Measurements from ENCODE around the gene BIRC5. TPM values are rescaled to one million over a fixed set of nuclear protein-coding genes. Genes with fewer than 3 reads are reported as not detected.

The BIRC5 gene
- total and polyA plus RNA-seq, 7 experiments from 2014 or later: 49.0 TPM; not detected in 6

- intact Hi-C loops (cut with micrococcal nuclease): no loop called here
- H3K36me3 Mint-ChIP-seq: no peaks in the 10 kb centered on the region
- no peaks in the 10 kb centered on the region for H3K36me3 ChIP-seq (ENCODE audit: control insufficient read depth in 2 of 3, insufficient read depth in 3 of 3, low read length in 3 of 3)
- DNase-seq: no peak
- peaks cover 0 to 6% of the 10 kb centered on the region in 2 donors for H3K4me1 ChIP-seq (ENCODE audit: control insufficient read depth in 2 of 2, insufficient read depth in 2 of 2, low read length in 2 of 2)
- no peak overlapping the region for H3K4me3 ChIP-seq (ENCODE audit: low read length)
- H3K4me1 Mint-ChIP-seq: peaks cover 0 to 13% (median 6%) of the 10 kb centered on the region in 7 donors
- H3K27me3 ChIP-seq (ENCODE audit: control insufficient read depth in 2 of 2, insufficient read depth in 2 of 2, low read length in 2 of 2): peaks cover 0 to 8% of the 10 kb centered on the region in 2 donors
- H3K27ac Mint-ChIP-seq: no peak overlapping the region
- CTCF ChIA-PET: no interaction called here
- H3K9me3 ChIP-seq (ENCODE audit: control insufficient read depth in 2 of 3, low read length in 3 of 3): no peaks in the 10 kb centered on the region
- H3K4me3 Mint-ChIP-seq: no peak overlapping the region
- POLR2A ChIA-PET: interaction anchor here (0.7 kb wide), 1 partner anchor 14 kb away, joined by 3 read pairs; no protein-coding TSS in a partner anchor
- H3K27ac ChIP-seq (ENCODE audit: low read depth, low read length): no peak overlapping the region
- no peak for ATAC-seq
- H3K27me3 Mint-ChIP-seq: peaks cover 6 to 17% (median 10%) of the 10 kb centered on the region in 5 donors
- H3K9me3 Mint-ChIP-seq: peaks cover 0 to 1% (median 0%) of the 10 kb centered on the region in 11 donors
Measured at GRCh38 chr17:78236362-78237127, 22.5 kb downstream of the BIRC5 start.

- H3K4me1 ChIP-seq (ENCODE audit: control insufficient read depth in 2 of 2, insufficient read depth in 2 of 2, low read length in 2 of 2): peaks cover 0 to under 1% of the 10 kb centered on the region in 2 donors
- H3K9me3 Mint-ChIP-seq: peaks cover 0 to 1% (median 0%) of the 10 kb centered on the region in 11 donors
- ATAC-seq (no peak), DNase-seq (no peak)
- H3K36me3 Mint-ChIP-seq: no peaks in the 10 kb centered on the region
- peaks cover 0 to 11% (median 6%) of the 10 kb centered on the region in 5 donors for H3K27me3 Mint-ChIP-seq
- ChIA-PET POLR2A (no interaction called here), CTCF (no interaction called here)
- peaks cover 0 to 4% of the 10 kb centered on the region in 2 donors for H3K27me3 ChIP-seq (ENCODE audit: control insufficient read depth in 2 of 2, insufficient read depth in 2 of 2, low read length in 2 of 2)
- H3K27ac ChIP-seq (ENCODE audit: low read depth, low read length): no peak overlapping the region
- peaks cover 0 to 10% (median 3%) of the 10 kb centered on the region in 7 donors for H3K4me1 Mint-ChIP-seq
- no peak overlapping the region for H3K27ac Mint-ChIP-seq
- no peak overlapping the region for H3K4me3 Mint-ChIP-seq
- no peaks in the 10 kb centered on the region for H3K9me3 ChIP-seq (ENCODE audit: control insufficient read depth in 2 of 3, low read length in 3 of 3)
- H3K36me3 ChIP-seq (ENCODE audit: control insufficient read depth in 2 of 3, insufficient read depth in 3 of 3, low read length in 3 of 3): no peaks in the 10 kb centered on the region
- H3K4me3 ChIP-seq (ENCODE audit: low read length): no peak overlapping the region
- intact Hi-C loops (cut with micrococcal nuclease): no loop called here
Measured at GRCh38 chr17:78237401-78238012, 23.5 kb downstream of the BIRC5 start.

- peaks cover 0 to 1% (median 0%) of the 10 kb centered on the region in 11 donors for H3K9me3 Mint-ChIP-seq
- no peaks in the 10 kb centered on the region for H3K9me3 ChIP-seq (ENCODE audit: control insufficient read depth in 2 of 3, low read length in 3 of 3)
Measured at GRCh38 chr17:78238823-78239488, 24.9 kb downstream of the BIRC5 start.

GRCh38 chr17:78239489-78239931 is 25.5 kb downstream of the BIRC5 start:
- Mint-ChIP-seq H3K36me3 (no peaks in the 10 kb centered on the region), H3K4me1 (peaks cover 0 to 5% (median 0%) of the 10 kb centered on the region in 7 donors), H3K4me3 (no peak overlapping the region), H3K27ac (no peak overlapping the region), H3K9me3 (peaks cover 0 to 1% (median 0%) of the 10 kb centered on the region in 11 donors), H3K27me3 (peaks cover 0 to 3% (median 0%) of the 10 kb centered on the region in 5 donors)
- ChIA-PET POLR2A (no interaction called here), CTCF (no interaction called here)
- no peaks in the 10 kb centered on the region for H3K27me3 ChIP-seq (ENCODE audit: control insufficient read depth in 2 of 2, insufficient read depth in 2 of 2, low read length in 2 of 2)
- ATAC-seq (no peak), DNase-seq (no peak)
- intact Hi-C loops (cut with micrococcal nuclease): no loop called here
- no peaks in the 10 kb centered on the region for H3K9me3 ChIP-seq (ENCODE audit: control insufficient read depth in 2 of 3, low read length in 3 of 3)
- H3K27ac ChIP-seq (ENCODE audit: low read depth, low read length): no peak overlapping the region
- H3K36me3 ChIP-seq (ENCODE audit: control insufficient read depth in 2 of 3, insufficient read depth in 3 of 3, low read length in 3 of 3): no peaks in the 10 kb centered on the region
- H3K4me1 ChIP-seq (ENCODE audit: control insufficient read depth in 2 of 2, insufficient read depth in 2 of 2, low read length in 2 of 2): no peaks in the 10 kb centered on the region
- H3K4me3 ChIP-seq (ENCODE audit: low read length): no peak overlapping the region

More at GRCh38 chr17:78238823-78239488, 24.9 kb downstream of the BIRC5 start:
- POLR2A ChIA-PET: no interaction called here
- H3K27me3 ChIP-seq (ENCODE audit: control insufficient read depth in 2 of 2, insufficient read depth in 2 of 2, low read length in 2 of 2): no peaks in the 10 kb centered on the region
- H3K4me3 ChIP-seq (ENCODE audit: low read length): no peak overlapping the region
- Mint-ChIP-seq H3K27me3 (peaks cover 0 to 3% (median 0%) of the 10 kb centered on the region in 5 donors), H3K36me3 (no peaks in the 10 kb centered on the region), H3K4me3 (no peak overlapping the region), H3K27ac (no peak overlapping the region), H3K4me1 (peaks cover 0 to 5% (median 0%) of the 10 kb centered on the region in 7 donors)
- H3K4me1 ChIP-seq (ENCODE audit: control insufficient read depth in 2 of 2, insufficient read depth in 2 of 2, low read length in 2 of 2): no peaks in the 10 kb centered on the region
- ATAC-seq (no peak), DNase-seq (no peak)
- no peak overlapping the region for H3K27ac ChIP-seq (ENCODE audit: low read depth, low read length)
- CTCF ChIA-PET: interaction anchor here (0.8 kb wide), 1 partner anchor 13 kb away, joined by 5 read pairs; no protein-coding TSS in a partner anchor
- intact Hi-C loops (cut with micrococcal nuclease): no loop called here
- H3K36me3 ChIP-seq (ENCODE audit: control insufficient read depth in 2 of 3, insufficient read depth in 3 of 3, low read length in 3 of 3): no peaks in the 10 kb centered on the region

- H3K27me3 ChIP-seq (ENCODE audit: control insufficient read depth in 2 of 2, insufficient read depth in 2 of 2, low read length in 2 of 2): no peaks in the 10 kb centered on the region
- no peak overlapping the region for H3K4me3 Mint-ChIP-seq
- ATAC-seq (no peak), DNase-seq (no peak)
- H3K9me3 ChIP-seq (ENCODE audit: control insufficient read depth in 2 of 3, low read length in 3 of 3): no peaks in the 10 kb centered on the region
- H3K4me1 ChIP-seq (ENCODE audit: control insufficient read depth in 2 of 2, insufficient read depth in 2 of 2, low read length in 2 of 2): no peaks in the 10 kb centered on the region
- no peaks in the 10 kb centered on the region for H3K9me3 Mint-ChIP-seq
- no peak overlapping the region for H3K27ac ChIP-seq (ENCODE audit: low read depth, low read length)
- no peak overlapping the region for H3K4me3 ChIP-seq (ENCODE audit: low read length)
- peaks cover 0 to 5% (median 0%) of the 10 kb centered on the region in 7 donors for H3K4me1 Mint-ChIP-seq
- peaks cover 0 to 2% (median 0%) of the 10 kb centered on the region in 5 donors for H3K27me3 Mint-ChIP-seq
- POLR2A ChIA-PET: no interaction called here
- CTCF ChIA-PET: no interaction called here
- intact Hi-C loops (cut with micrococcal nuclease): no loop called here
- no peak overlapping the region for H3K27ac Mint-ChIP-seq
- no peaks in the 10 kb centered on the region for H3K36me3 ChIP-seq (ENCODE audit: control insufficient read depth in 2 of 3, insufficient read depth in 3 of 3, low read length in 3 of 3)
- no peaks in the 10 kb centered on the region for H3K36me3 Mint-ChIP-seq
Measured at GRCh38 chr17:78240012-78240655, 26.1 kb downstream of the BIRC5 start.

GRCh38 chr17:78240839-78241238 is 26.8 kb downstream of the BIRC5 start:
- Histone ChIP-seq H3K4me3 (ENCODE audit: low read length) (no peak overlapping the region), H3K36me3 (ENCODE audit: control insufficient read depth in 2 of 3, insufficient read depth in 3 of 3, low read length in 3 of 3) (no peaks in the 10 kb centered on the region), H3K27me3 (ENCODE audit: control insufficient read depth in 2 of 2, insufficient read depth in 2 of 2, low read length in 2 of 2) (no peaks in the 10 kb centered on the region), H3K9me3 (ENCODE audit: control insufficient read depth in 2 of 3, low read length in 3 of 3) (no peaks in the 10 kb centered on the region), H3K27ac (ENCODE audit: low read depth, low read length) (no peak overlapping the region), H3K4me1 (ENCODE audit: control insufficient read depth in 2 of 2, insufficient read depth in 2 of 2, low read length in 2 of 2) (no peaks in the 10 kb centered on the region)
- POLR2A ChIA-PET: no interaction called here
- DNase-seq (no peak), ATAC-seq (no peak)
- Mint-ChIP-seq H3K9me3 (peaks cover 0 to 2% (median 0%) of the 10 kb centered on the region in 11 donors), H3K27me3 (peaks cover 0 to 2% (median 0%) of the 10 kb centered on the region in 5 donors), H3K27ac (peak overlapping the region in 2 of 9 donors; percentile 1 to 24), H3K4me3 (no peak overlapping the region), H3K36me3 (no peaks in the 10 kb centered on the region), H3K4me1 (peaks cover 0 to 5% (median 0%) of the 10 kb centered on the region in 7 donors)
- CTCF ChIA-PET: interaction anchor here (0.6 kb wide), 1 partner anchor 26 kb away, joined by 3 read pairs; no protein-coding TSS in a partner anchor
- intact Hi-C loops (cut with micrococcal nuclease): no loop called here

Data from naive thymus-derived CD4-positive, alpha-beta T cell (primary cell).